ENCODE measurements around the gene CSNK2A3. TPM values are rescaled to one million over a fixed set of nuclear protein-coding genes. Genes with fewer than 3 reads are reported as not detected.

The CSNK2A3 gene
- total RNA-seq, 1 experiment from 2014 or later = 2.3 TPM

DNA sequence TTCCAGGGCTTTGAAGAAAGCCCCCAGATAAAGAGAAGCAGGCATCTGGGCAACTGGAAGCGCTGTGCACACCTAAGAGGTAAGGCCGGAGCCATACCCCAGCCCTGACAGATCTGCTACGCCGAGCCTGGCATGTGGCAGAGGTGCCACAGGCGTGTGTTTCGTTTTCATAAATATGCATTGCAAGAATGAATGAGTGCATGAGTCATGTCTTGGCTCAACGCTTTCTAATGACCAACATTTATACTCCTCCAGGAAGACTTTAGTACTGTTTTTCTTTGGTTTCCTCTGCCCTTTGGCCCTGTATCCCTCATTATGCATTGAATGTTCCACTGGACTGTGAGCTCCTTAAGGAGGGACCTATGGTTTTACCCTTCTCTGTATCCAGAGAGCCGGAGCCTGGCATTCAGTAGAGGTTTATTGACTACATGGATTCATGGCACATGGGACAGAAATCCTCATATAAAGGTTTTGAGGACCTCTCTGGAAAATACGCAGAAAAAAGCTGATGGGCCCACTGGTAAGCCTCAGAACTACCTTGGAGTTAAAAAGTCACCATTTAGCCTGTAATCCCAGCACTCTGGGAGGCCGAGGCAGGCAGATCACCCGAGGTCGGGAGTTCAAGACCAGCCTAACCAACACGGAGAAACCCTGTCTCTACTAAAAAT is 38.9 kb upstream of the CSNK2A3 start:
- no TSS peak for BruUV-seq (replicated peaks)
- ChIA-PET POLR2A (ENCODE audit: unreplicated experiment) (no interaction called here), CTCF (interaction anchor here (0.5 kb wide), 1 partner anchor 158 kb away, joined by 5 read pairs; no protein-coding TSS in a partner anchor)
- DNase-seq (peak; percentile 88), ATAC-seq (peak; percentile 95)
- H3K4me2 ChIP-seq (ENCODE audit: low read length) = peak overlapping the region; percentile 52
- H3K9me3 ChIP-seq (ENCODE audit: low read length) = no peaks in the 10 kb centered on the region
- H3K9me2 ChIP-seq (replicated peaks; ENCODE audit: low read length) = no peaks in the 10 kb centered on the region
- H3K27me3 ChIP-seq (ENCODE audit: low read length) = no peaks in the 10 kb centered on the region
- TF ChIP-seq, protein P1, sequence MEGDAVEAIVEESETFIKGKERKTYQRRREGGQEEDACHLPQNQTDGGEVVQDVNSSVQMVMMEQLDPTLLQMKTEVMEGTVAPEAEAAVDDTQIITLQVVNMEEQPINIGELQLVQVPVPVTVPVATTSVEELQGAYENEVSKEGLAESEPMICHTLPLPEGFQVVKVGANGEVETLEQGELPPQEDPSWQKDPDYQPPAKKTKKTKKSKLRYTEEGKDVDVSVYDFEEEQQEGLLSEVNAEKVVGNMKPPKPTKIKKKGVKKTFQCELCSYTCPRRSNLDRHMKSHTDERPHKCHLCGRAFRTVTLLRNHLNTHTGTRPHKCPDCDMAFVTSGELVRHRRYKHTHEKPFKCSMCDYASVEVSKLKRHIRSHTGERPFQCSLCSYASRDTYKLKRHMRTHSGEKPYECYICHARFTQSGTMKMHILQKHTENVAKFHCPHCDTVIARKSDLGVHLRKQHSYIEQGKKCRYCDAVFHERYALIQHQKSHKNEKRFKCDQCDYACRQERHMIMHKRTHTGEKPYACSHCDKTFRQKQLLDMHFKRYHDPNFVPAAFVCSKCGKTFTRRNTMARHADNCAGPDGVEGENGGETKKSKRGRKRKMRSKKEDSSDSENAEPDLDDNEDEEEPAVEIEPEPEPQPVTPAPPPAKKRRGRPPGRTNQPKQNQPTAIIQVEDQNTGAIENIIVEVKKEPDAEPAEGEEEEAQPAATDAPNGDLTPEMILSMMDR (conservative IDR thresholded peaks at IDR 0.05; ENCODE audit: low read depth, low read length) = no peak
- TF ChIP-seq EZH2phosphoT487 (IDR thresholded peaks at IDR 0.05; ENCODE audit: borderline replicate concordance, low read length) (no peak), EZH2 (IDR thresholded peaks at IDR 0.05; ENCODE audit: low read length, unreplicated experiment) (no peak)
- no peaks in the 10 kb centered on the region for H3K79me2 ChIP-seq (ENCODE audit: low read length)
- H2AFZ ChIP-seq (ENCODE audit: low read length) = no peak overlapping the region
- intact Hi-C loops (cut with micrococcal nuclease) = no loop called here
- H3K4me1 ChIP-seq (ENCODE audit: insufficient read depth, low read length) = peaks cover 18% of the 10 kb centered on the region
- no peak overlapping the region for H3K27ac ChIP-seq (ENCODE audit: low read length)
- no peak overlapping the region for H3K9ac ChIP-seq (ENCODE audit: low read length)
- H3K4me3 ChIP-seq (ENCODE audit: low read length) = no peak overlapping the region
- H4K20me1 ChIP-seq (ENCODE audit: low read length) = no peaks in the 10 kb centered on the region
- H3K36me3 ChIP-seq (ENCODE audit: low read depth, low read length) = no peaks in the 10 kb centered on the region
- H3F3A ChIP-seq (ENCODE audit: low read length, unreplicated experiment) = no peaks in the 10 kb centered on the region

DNA sequence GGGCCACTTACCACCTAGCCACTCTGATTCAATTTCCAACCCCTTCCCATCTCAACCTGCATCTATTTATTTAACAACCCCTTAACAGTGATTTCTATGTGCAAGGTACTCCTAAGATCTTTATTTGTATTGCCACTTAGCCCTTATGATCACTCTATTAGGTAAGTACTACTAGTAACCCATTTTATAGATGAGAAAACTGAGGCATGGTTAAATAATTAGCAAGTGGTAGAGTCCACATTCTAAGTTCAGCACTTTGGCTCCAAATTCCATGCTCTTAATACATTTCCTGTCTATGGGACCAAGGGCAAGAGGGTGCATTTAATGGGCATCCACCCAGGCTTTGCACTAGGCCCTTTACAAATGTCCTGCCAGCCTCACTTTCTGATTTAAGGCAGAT is 38.1 kb upstream of the CSNK2A3 start:
- Histone ChIP-seq H4K20me1 (ENCODE audit: low read length) (no peaks in the 10 kb centered on the region), H3F3A (ENCODE audit: low read length, unreplicated experiment) (no peaks in the 10 kb centered on the region), H3K36me3 (ENCODE audit: low read depth, low read length) (no peaks in the 10 kb centered on the region), H3K9me3 (ENCODE audit: low read length) (no peaks in the 10 kb centered on the region), H3K4me2 (ENCODE audit: low read length) (peak overlapping the region; percentile 52; the same call in 1 of the 2 replicates), H3K27ac (ENCODE audit: low read length) (no peak overlapping the region), H3K9me2 (replicated peaks; ENCODE audit: low read length) (no peaks in the 10 kb centered on the region), H2AFZ (ENCODE audit: low read length) (no peak overlapping the region), H3K4me3 (ENCODE audit: low read length) (no peak overlapping the region), H3K9ac (ENCODE audit: low read length) (no peak overlapping the region), H3K27me3 (ENCODE audit: low read length) (no peaks in the 10 kb centered on the region), H3K79me2 (ENCODE audit: low read length) (no peaks in the 10 kb centered on the region), H3K4me1 (ENCODE audit: insufficient read depth, low read length) (peaks cover 18% of the 10 kb centered on the region)
- ChIA-PET CTCF (no interaction called here), POLR2A (ENCODE audit: unreplicated experiment) (no interaction called here)
- BruUV-seq (replicated peaks) = no TSS peak
- no peak for ATAC-seq
- intact Hi-C loops (cut with micrococcal nuclease) = no loop called here
- no peak for DNase-seq
- TF ChIP-seq, protein P1 (conservative IDR thresholded peaks at IDR 0.05; ENCODE audit: low read depth, low read length) = no peak
- TF ChIP-seq EZH2 (IDR thresholded peaks at IDR 0.05; ENCODE audit: low read length, unreplicated experiment) = no peak
- TF ChIP-seq EZH2phosphoT487 (IDR thresholded peaks at IDR 0.05; ENCODE audit: borderline replicate concordance, low read length) = no peak

DNA sequence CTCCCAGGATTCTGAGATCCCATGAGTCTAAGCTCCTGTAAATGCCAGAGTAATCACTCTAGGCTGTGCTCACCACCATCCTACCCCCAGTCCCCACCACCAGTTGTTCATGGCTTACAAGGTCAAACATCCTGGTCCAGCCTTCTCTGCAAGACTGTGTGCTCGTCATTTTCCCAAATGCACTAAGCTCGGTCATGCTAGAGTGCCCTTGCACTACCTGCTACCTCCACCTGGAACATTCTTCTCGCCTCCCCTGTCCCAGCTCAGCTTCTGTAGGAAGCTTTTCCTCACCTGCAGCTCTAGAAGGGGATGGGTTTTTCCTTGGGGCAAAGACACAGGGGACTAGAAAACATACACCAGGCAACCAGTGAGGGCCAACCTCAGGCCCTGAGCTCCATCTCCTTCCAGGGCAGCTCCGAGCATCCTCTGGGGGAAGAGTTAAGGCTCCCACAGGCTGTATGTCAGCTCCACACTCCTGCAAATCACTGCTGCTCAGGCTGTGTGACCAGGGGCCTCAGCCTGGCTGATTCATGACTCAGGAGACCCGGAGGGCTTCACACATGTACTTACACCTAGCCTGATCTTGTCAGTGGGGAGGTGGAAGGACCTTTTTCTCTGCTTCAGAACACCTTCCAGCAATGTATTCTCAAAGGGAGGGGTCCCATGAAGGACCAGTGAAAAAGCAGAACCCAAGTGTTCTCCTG is 37.2 kb upstream of the CSNK2A3 start:
- TF ChIP-seq, protein P1 (conservative IDR thresholded peaks at IDR 0.05; ENCODE audit: low read depth, low read length) = no peak
- no peak for TF ChIP-seq EZH2 (IDR thresholded peaks at IDR 0.05; ENCODE audit: low read length, unreplicated experiment)
- no peak for TF ChIP-seq EZH2phosphoT487 (IDR thresholded peaks at IDR 0.05; ENCODE audit: borderline replicate concordance, low read length)
- Histone ChIP-seq H3K4me3 (ENCODE audit: low read length) (no peak overlapping the region), H4K20me1 (ENCODE audit: low read length) (no peaks in the 10 kb centered on the region), H3K9me2 (replicated peaks; ENCODE audit: low read length) (no peaks in the 10 kb centered on the region), H2AFZ (ENCODE audit: low read length) (no peak overlapping the region), H3K4me1 (ENCODE audit: insufficient read depth, low read length) (peaks cover 18% of the 10 kb centered on the region), H3K27me3 (ENCODE audit: low read length) (no peaks in the 10 kb centered on the region), H3K27ac (ENCODE audit: low read length) (no peak overlapping the region), H3K79me2 (ENCODE audit: low read length) (no peaks in the 10 kb centered on the region), H3K36me3 (ENCODE audit: low read depth, low read length) (no peaks in the 10 kb centered on the region), H3F3A (ENCODE audit: low read length, unreplicated experiment) (no peaks in the 10 kb centered on the region), H3K4me2 (ENCODE audit: low read length) (no peak overlapping the region), H3K9me3 (ENCODE audit: low read length) (no peaks in the 10 kb centered on the region), H3K9ac (ENCODE audit: low read length) (no peak overlapping the region)
- CTCF ChIA-PET = no interaction called here
- ATAC-seq (no peak), DNase-seq (no peak)
- intact Hi-C loops (cut with micrococcal nuclease) = no loop called here
- POLR2A ChIA-PET (ENCODE audit: unreplicated experiment) = no interaction called here
- BruUV-seq (replicated peaks) = no TSS peak
